Trophoblast cell (in vitro differentiated cells and primary cell): ENCODE results near the gene TP53TG3.
A peak's percentile ranks its signal among the peaks of the same experiment; 100 is the strongest.
"Not testable (repeated sequence)": the region's sequence is repeated elsewhere in the genome, so short reads cannot be mapped to it uniquely, and the experiment has no call there.

Experiments
- DNase-seq, 2 donors: peaks; one replicate each; pipeline ENCODE4 v3.0.0-alpha.2; 2016
- H2AFZ ChIP-seq: 2 replicates; pipeline ENCODE4 v1.6.1; 2013; ENCODE audit warnings: low read length, moderate library complexity, mild to moderate bottlenecking; ENCODE audit not compliant: insufficient read depth, poor library complexity
- H2AK5ac ChIP-seq: 2 replicates; pipeline ENCODE4 v1.6.1; 2013; ENCODE audit warnings: mild to moderate bottlenecking, low read length
- H2BK120ac ChIP-seq: 2 replicates; pipeline ENCODE4 v1.6.1; 2013; ENCODE audit warnings: low read length, mild to moderate bottlenecking, moderate library complexity; ENCODE audit not compliant: insufficient read depth, poor library complexity
- H2BK12ac ChIP-seq: 2 replicates; pipeline ENCODE4 v1.6.1; 2013; ENCODE audit warnings: mild to moderate bottlenecking, low read length, moderate library complexity
- H2BK5ac ChIP-seq: 2 replicates; pipeline ENCODE4 v1.6.1; 2013; ENCODE audit warnings: low read length, low read depth, moderate library complexity, mild to moderate bottlenecking; ENCODE audit not compliant: poor library complexity
- H3K14ac ChIP-seq: 2 replicates; pipeline ENCODE4 v1.6.1; 2013; ENCODE audit warnings: mild to moderate bottlenecking, low read length
- H3K18ac ChIP-seq: 2 replicates; pipeline ENCODE4 v1.6.1; 2013; ENCODE audit warnings: mild to moderate bottlenecking, low read length
- H3K23ac ChIP-seq: 2 replicates; pipeline ENCODE4 v1.6.1; 2013; ENCODE audit warnings: low read length
- H3K27ac ChIP-seq: 2 replicates; pipeline ENCODE4 v1.5.1; 2013; ENCODE audit warnings: low read depth, mild to moderate bottlenecking, inconsistent platforms, low read length, moderate library complexity
- H3K27me3 ChIP-seq: 2 replicates; pipeline ENCODE4 v1.6.1; 2013; ENCODE audit warnings: inconsistent platforms, mild to moderate bottlenecking, low read length, moderate library complexity; ENCODE audit not compliant: insufficient read depth
- H3K36me3 ChIP-seq, 2 experiments: 1 replicate in 1 of 2; 2 replicates in 1 of 2; pipeline ENCODE4 v1.6.1; 2013; ENCODE audit warnings: low read length in 2 of 2, mild to moderate bottlenecking in 2 of 2, moderate library complexity in 1 of 2; ENCODE audit not compliant: insufficient read depth in 2 of 2, control insufficient read depth in 1 of 2
- H3K4ac ChIP-seq: 2 replicates; pipeline ENCODE4 v1.6.1; 2013; ENCODE audit warnings: low read depth, mild to moderate bottlenecking, low read length, moderate library complexity
- H3K4me1 ChIP-seq, 2 experiments: 1 replicate in 1 of 2; 2 replicates in 1 of 2; pipeline ENCODE4 v1.6.1; 2013; ENCODE audit warnings: low read length in 2 of 2, mild to moderate bottlenecking in 2 of 2, moderate library complexity in 1 of 2; ENCODE audit not compliant: insufficient read depth in 2 of 2, control insufficient read depth in 1 of 2
- H3K4me2 ChIP-seq: 2 replicates; pipeline ENCODE4 v1.6.1; 2013; ENCODE audit warnings: inconsistent platforms, mild to moderate bottlenecking, low read length, moderate library complexity
- H3K4me3 ChIP-seq: 2 replicates; pipeline ENCODE4 v1.5.1; 2013; ENCODE audit warnings: mild to moderate bottlenecking, low read depth, low read length, inconsistent platforms
- H3K79me1 ChIP-seq: one replicate; pipeline ENCODE4 v1.6.1; 2013; ENCODE audit warnings: low read length
- H3K79me2 ChIP-seq: 2 replicates; pipeline ENCODE4 v1.6.1; 2013; ENCODE audit warnings: low read length, mild to moderate bottlenecking; ENCODE audit not compliant: control insufficient read depth, insufficient read depth, poor library complexity
- H3K9ac ChIP-seq: 2 replicates; pipeline ENCODE4 v1.6.1; 2013; ENCODE audit warnings: mild to moderate bottlenecking, low read length
- H3K9me3 ChIP-seq: 2 replicates; pipeline ENCODE4 v1.6.1; 2013; ENCODE audit warnings: low read depth, mild to moderate bottlenecking, control low read depth, inconsistent platforms, low read length; ENCODE audit not compliant: insufficient read depth
- H4K12ac ChIP-seq: 2 replicates; pipeline ENCODE4 v1.6.1; 2013; ENCODE audit warnings: low read depth, mild to moderate bottlenecking, low read length, moderate library complexity
- H4K8ac ChIP-seq: 2 replicates; pipeline ENCODE4 v1.6.1; 2013; ENCODE audit warnings: low read depth, mild to moderate bottlenecking, low read length, moderate library complexity
- H4K91ac ChIP-seq: one replicate; pipeline ENCODE4 v1.6.1; 2013; ENCODE audit warnings: low read depth, mild to moderate bottlenecking, low read length, moderate library complexity
- WGBS: extraction: QIAGEN DNeasy Blood & Tissue Kit; methylation state at CpG from one replicate; pipeline ENCODE4 v1.1.7; 2013; ENCODE audit warnings: missing lambda C conversion rate; ENCODE audit not compliant: insufficient read length, insufficient coverage; ENCODE audit errors: extremely low coverage; 5-methylcytosine and 5-hydroxymethylcytosine counted together

TP53TG3 gene

GRCh38 chr16:32646177-32646576 is 29.8 kb downstream of the TP53TG3 start:
- not testable (repeated sequence) for H4K8ac ChIP-seq, H3K18ac ChIP-seq, H3K4ac ChIP-seq, H2AFZ ChIP-seq, H3K79me2 ChIP-seq, H3K9ac ChIP-seq, H3K4me2 ChIP-seq, H3K36me3 ChIP-seq, H3K14ac ChIP-seq, H4K91ac ChIP-seq, DNase-seq, H3K9me3 ChIP-seq, H3K4me1 ChIP-seq, H3K79me1 ChIP-seq, H2BK12ac ChIP-seq, H4K12ac ChIP-seq, H2BK120ac ChIP-seq, H2AK5ac ChIP-seq, H3K27ac ChIP-seq, H3K4me3 ChIP-seq, H2BK5ac ChIP-seq, H3K23ac ChIP-seq, H3K27me3 ChIP-seq
- no CpG with 5 or more reads among the region's 2 CpGs for WGBS

DNA sequence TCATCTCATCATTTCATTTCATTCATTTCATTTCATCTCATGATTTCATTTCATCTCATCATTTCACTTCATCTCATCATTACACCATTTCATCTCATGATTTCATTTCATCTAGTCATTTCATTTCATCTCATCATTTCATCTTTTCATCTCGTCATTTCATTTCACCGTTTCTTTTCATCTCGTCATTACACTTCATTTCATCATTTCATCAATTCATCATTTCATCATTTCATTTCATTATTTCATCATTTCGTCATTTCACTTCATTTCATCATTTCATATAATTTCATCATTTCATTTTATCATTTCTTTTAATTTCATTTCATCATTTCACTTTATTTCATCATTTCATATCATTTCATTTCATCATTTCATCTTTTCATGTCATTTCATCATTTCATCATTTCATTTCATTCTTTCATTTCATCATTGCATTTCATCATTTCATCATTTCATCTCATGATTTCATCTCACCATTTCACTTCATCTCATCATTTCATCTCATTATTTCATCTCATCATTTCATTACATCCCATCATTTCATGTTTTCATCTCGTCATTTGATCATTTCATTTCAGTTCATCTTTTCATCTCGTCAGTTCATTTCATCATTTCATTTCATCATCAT is 30.6 kb downstream of the TP53TG3 start:
- not testable (repeated sequence) for H3K14ac ChIP-seq, H3K79me2 ChIP-seq, H2AFZ ChIP-seq, H3K4me1 ChIP-seq, H2BK5ac ChIP-seq, H3K4me3 ChIP-seq, H3K79me1 ChIP-seq, H3K23ac ChIP-seq, H2BK12ac ChIP-seq, H2BK120ac ChIP-seq, H3K9me3 ChIP-seq, H3K27ac ChIP-seq, H3K4ac ChIP-seq, H3K4me2 ChIP-seq, H4K91ac ChIP-seq, H2AK5ac ChIP-seq, H3K18ac ChIP-seq, H3K9ac ChIP-seq, H3K36me3 ChIP-seq, H3K27me3 ChIP-seq, H4K8ac ChIP-seq, H4K12ac ChIP-seq
- DNase-seq = peak in 1 of 2 donors; percentile 0
- WGBS = 100% methylated on average over 5 of the region's 6 CpGs

- not testable (repeated sequence) for H3K4me2 ChIP-seq, H3K36me3 ChIP-seq, H3K4me3 ChIP-seq, H3K79me2 ChIP-seq, H2AK5ac ChIP-seq, H3K9ac ChIP-seq, H3K27ac ChIP-seq, H2BK120ac ChIP-seq, H3K27me3 ChIP-seq, H3K14ac ChIP-seq, H2BK5ac ChIP-seq, H4K12ac ChIP-seq, H4K8ac ChIP-seq, H3K4me1 ChIP-seq, H2BK12ac ChIP-seq, H3K4ac ChIP-seq, H4K91ac ChIP-seq, H3K9me3 ChIP-seq, H3K23ac ChIP-seq, H3K79me1 ChIP-seq, H2AFZ ChIP-seq, H3K18ac ChIP-seq
- DNase-seq = peak in 1 of 2 donors; percentile 0
- no CpG with 5 or more reads among the region's 1 CpG for WGBS
These were observed 31.2 kb downstream of the TP53TG3 start for GRCh38 chr16:32644715-32645114.

- not testable (repeated sequence) for H3K4me2 ChIP-seq, H4K91ac ChIP-seq, H3K79me1 ChIP-seq, DNase-seq, H4K8ac ChIP-seq, H4K12ac ChIP-seq, H2BK12ac ChIP-seq, H2BK5ac ChIP-seq, H3K4ac ChIP-seq, H3K79me2 ChIP-seq, H3K18ac ChIP-seq, H3K27me3 ChIP-seq, H2AFZ ChIP-seq, H3K9ac ChIP-seq, H3K4me3 ChIP-seq, H3K14ac ChIP-seq, H3K23ac ChIP-seq, H2AK5ac ChIP-seq, H3K36me3 ChIP-seq, H3K4me1 ChIP-seq, H3K27ac ChIP-seq, H2BK120ac ChIP-seq, H3K9me3 ChIP-seq
- no CpG with 5 or more reads among the region's 20 CpGs for WGBS
These were observed 38.4 kb downstream of the TP53TG3 start for GRCh38 chr16:32637614-32638013.
